Neural progenitor cell (in vitro differentiated cells): ENCODE measurements around the gene EHMT1.

ENCODE experiments used
- CTCF ChIP-seq: fragments of 200-600 bp; sonication (generic); IDR thresholded peaks from 2 replicates; pipeline ENCODE4 v1.5.1; 2017; ENCODE audit warnings: antibody characterized with exemption, mild to moderate bottlenecking
- EZH2 ChIP-seq: fragments of 200-600 bp; sonication (generic); IDR thresholded peaks from 2 replicates; pipeline ENCODE4 v1.6.1; 2017; ENCODE audit warnings: antibody characterized with exemption, mild to moderate bottlenecking, moderate library complexity

- TF ChIP-seq CTCF (no peak), EZH2 (no peak)
Measured at GRCh38 chr9:137613259-137613658, 5.5 kb upstream of the EHMT1 start.
